Germinal center (tissue), 1 donor: Measurements from ENCODE around the gene RPS6KA3.

Experiments
- DNase-seq: peaks from one replicate; pipeline ENCODE4 v3.0.0; 2012; ENCODE audit warnings: mixed read lengths, low spot score

The RPS6KA3 gene

DNA sequence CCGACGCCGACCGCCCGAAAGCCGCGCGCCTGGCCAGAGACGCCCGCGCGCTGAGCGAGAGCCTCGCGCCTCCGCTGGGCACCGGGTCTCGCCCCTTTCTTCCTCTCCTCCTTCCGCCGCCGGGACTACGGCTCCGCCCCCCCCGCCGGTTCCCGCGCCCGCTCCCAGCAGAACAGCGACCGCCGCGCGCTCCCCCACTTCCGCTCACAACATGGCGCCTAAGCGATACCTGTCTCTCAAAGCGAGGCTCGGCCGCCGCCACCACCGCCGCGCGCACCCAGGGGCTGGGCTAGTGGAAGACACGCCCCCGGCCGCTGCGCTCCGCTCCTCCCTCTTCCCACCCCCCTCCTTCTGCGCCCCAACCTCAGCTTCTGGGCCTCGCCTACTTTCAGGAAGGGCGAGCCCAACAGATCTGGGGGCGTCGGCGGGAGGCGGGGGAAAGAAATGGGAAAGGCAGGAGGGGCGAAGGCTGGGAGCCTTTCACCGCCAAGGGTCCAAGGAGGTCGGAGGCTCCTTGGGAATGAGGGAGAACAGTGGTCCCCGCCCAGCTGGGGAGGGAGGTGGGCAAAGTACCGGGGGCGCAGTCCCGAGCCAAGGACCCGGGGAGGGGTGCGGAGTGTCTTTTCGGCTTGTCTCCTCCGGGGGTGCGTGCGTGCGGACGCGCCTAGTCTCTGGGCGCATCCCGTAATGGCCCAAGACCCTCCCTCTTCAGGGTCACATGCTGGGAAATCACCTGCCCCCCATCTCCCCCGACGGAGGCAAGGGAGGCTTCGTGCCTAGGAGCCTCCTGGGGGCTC is at the start of gene RPS6KA3:
Gene RPS6KA3, minus strand, starts transcription at position 100 of the 797 bp plus-strand sequence. CDS start 277 bp downstream, outside the sequence.
- DNase-seq, result peak; percentile 88

DNA sequence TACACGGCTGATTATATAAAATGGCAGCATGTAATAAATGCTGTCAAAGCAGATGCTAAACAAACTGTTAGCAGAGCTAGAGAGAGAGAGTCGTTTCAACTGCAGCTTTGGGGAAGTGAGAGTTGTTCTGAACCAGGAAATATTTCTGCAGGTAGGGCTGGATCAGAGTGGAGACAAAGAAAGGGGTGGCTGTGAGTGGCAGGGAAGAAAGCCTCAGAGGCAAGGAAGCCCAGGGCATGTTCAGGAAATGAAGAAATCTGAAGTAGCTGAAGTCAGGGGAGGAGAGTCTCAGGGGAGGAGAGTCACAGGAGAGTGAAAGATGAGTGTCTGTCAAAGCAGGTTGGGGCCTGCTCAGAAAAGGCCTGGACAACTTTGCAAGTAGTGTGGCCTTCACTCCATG is 48.4 kb upstream of the RPS6KA3 start:
- DNase-seq, result peak; percentile 3

DNA sequence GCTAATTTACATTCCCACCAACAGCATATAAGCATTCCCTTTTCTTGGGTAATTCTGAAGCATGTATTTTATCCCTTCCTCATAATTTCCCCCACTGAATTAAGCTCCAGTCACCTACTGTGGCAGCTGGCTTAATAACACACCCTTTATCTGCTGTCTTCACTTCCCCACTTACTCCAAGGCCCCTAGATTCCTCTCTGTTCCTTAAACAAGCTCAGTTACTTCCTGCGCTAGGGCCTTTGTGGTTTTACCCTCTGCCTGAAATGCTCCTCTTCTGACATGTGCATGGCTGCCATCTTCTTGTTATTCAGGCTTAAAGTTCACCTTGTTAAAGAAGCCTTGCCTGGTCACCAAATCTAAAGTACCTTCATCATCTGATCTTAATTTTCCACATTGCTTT is 47.2 kb upstream of the RPS6KA3 start:
- DNase-seq, result no peak

DNA sequence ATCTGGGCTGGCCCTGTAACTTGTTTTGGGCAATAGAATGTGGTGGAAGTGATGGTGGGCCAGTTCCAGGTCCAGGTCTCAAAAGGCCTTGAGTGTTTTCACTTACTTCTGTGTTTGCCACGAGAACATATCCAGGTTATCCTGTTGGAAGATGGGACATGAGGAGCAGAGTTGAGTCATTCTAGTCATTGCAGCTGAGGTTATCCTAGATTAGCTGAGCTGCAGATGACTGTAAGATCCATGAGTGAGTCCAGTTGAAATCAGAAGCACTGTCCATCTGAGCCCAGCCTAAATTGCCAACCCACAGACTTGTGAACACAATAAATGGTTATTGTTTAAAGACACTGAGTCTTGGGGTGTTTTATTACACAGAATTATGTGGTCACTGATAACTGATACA is 45.3 kb upstream of the RPS6KA3 start:
- no peak for DNase-seq

DNA sequence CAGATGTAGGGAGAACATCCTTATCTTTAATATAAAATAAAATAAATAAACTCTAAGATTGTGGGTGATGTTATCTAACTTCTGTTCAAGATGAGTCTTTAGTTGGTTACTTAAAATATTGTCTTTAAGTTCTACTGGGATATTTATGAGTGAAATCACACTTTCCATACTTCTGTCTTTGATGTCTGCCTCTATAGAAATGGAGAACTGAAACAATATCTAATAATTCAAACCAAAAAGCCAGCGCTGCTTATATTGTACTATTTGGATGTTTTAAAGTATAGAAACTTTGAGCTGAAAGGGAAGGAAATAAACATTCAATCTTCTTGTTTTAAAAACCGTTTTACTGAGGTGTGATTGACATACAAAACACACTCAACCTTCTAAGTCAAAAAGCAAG is 44.8 kb upstream of the RPS6KA3 start:
- no peak for DNase-seq

DNA sequence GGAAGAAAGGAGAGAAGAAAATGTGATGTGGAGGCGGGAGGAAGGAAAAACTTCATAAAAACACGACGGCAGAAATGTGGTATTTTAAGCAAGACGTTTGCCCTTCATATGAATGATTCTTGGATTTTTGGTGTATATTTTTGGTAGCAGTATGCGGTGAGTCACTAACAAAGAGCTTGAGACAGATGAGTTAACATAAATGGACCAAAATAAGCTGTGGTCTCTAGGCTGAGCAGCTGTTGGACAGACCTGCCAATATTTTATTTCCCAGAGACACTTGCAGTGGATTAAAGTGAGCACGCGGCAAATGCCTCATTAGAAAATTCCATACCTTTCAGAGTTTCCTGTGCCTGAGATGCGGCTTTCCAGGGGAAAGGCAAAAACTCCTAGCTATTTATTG is 43.1 kb upstream of the RPS6KA3 start:
- DNase-seq, result no peak

DNA sequence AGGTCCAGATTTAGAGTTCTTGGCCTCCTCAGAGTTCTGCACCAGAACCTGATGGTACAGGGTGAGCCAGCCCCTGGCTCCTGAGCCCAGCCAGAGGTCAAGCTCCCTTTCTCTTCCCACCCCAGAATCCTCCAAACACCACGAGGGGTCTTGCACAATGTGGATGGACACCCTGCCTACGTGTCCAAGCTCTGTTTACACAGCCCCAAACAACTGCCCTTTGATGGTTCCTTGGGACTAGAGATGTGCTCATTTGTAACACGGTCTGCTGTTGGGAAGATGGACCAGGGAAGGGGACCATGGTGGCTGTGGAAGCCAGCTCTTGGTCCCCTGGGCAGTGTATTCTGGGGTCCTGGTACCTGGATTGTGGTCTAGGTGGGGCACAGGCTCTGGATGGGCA is 40.0 kb upstream of the RPS6KA3 start:
- DNase-seq, result no peak

DNA sequence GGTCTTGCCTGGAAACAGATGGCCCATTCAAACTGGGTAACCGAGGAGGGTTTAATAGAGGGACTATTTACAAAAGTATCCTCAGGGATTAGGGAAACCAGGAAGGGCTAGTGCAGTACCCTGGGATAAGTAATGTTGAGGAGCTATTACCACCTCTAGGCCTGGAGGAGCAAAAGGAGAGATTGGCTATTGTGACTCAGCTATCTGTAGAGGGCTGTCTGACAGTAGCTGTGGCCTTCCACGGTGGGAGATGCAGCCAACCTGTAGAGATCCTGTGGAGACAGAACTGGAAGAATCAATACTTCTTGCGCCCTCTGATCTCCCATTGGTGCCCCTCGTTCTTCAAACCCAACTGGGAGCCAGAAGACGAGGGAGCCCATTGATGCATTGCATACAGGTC is 34.1 kb upstream of the RPS6KA3 start:
- DNase-seq, result no peak

DNA sequence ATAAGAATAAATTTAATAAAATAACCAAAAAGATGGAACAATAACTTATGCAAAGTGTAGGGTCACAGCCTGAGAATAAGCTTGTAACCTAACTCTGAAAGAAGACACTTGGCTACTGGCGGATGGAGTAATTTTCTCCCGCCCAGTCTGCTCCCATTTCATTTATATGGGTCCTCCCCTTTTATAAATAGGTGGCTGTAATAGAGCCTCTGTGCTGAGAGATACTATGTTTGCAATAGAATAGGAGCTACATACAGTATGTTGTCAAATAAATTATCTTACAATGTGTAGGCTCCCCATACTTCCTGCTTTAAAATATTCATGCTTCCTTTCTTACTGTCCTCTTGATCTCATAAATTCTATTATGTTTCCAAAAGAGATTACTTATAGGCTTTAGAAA is 28.2 kb upstream of the RPS6KA3 start:
- DNase-seq, result no peak

DNA sequence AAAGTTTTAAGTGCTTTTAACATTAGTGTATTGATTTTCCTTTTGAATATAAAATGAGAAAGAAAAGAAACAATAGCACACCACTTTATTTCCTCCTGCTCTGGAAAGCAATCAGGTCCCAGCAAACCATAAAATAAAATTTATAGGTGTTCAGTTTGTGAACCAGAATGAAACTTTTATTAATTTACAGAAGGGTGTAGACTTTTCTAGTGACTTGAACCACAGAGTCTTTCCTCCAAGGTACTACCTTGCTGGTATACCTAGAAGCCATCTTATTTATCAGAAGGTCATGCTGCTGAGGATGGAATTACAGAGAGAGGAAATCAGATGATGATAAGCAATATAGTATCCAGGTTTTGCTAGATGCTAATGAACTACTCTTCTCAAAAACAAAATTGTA is 27.6 kb upstream of the RPS6KA3 start:
- no peak for DNase-seq

DNA sequence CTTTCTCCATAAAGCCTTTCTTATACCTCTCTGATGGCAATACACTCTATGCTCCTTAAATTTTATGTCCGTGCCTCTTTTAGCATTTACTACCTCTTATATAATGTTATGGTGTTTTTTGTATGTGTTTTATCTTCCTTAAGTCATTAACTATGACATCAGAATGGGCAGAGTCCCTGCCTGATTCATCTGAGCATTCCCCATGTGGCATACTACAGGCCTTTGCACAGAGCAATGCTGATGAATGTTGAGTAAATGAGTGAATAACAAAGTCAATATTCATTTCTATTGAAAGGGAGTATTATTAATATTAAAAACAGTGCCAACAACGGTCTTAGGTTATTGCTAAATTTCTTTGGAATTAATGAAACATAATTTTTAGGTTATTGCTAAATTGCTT is 18.8 kb upstream of the RPS6KA3 start:
- DNase-seq, result no peak

DNA sequence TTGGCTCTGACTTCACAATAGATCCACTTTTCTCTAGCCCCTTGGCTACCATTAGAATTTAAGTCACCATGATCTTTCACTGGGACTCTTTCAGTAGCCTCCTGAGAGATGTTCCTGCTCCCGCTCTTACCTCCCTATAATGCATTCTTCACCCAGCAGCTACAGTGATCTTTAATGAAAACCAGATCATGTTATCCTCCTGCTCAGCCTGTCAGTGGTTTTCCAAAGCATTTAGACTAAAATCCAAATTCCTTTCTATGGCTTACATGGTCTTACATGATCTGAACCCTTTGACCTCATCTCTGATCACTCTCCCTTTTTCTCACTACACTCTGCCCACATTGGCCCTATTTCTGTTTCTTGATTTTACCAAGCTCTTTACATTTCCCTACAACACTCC is 18.3 kb upstream of the RPS6KA3 start:
- DNase-seq, result no peak

DNA sequence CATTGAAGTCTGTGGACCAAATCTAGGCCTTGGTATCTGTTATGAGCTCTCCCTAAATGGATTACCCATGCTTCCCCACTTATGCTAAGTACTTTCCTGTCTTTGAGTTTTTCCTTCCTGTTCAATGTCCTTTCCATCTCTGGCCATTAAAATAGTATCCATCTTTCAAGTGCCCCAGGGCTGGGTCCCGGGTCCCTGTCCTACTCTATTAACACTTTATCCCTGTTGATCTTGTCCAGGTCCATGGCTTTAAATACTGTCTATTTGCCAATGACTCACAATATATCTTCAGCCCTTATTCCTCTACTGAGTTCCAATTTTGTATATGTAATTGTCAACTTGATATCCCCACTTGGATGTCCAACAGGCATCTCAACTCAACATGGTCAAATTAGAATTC is 17.7 kb upstream of the RPS6KA3 start:
- DNase-seq, result no peak

DNA sequence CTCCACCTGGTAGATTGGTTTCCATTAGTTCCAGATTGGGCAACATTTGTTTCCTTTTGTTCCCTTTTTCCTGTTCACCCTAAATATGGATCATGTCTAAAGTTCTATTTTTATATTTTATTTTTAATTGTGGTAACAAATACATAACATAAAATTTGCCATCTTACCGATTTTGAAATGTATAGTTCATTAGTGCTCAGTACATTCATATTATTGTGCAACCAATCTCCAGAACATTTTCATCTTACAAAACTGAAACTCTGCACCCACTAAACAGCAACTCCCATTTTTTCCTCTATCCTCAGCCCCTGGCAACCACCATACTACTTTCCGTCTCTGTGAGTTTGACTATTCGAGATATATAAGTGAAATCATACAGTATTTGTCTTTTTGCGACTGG is 14.2 kb upstream of the RPS6KA3 start:
- DNase-seq, result no peak

DNA sequence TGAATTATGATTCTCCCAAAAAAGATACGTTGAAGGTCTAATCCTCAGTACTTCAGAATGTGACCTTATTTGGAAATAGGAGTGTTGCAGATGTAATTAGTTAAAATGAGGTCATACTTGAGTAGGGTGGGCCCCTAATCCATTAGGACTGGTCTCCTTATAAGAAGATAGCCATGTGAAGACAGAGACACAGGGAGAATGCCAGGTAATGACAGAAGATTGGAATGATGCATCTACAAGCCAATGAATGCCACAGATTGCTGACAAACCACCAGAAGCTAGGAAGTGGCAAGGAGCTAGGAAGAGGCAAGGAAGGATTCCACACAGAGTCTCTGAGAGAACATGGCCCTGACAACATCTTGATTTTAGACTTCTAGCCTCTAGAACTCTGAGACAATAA is 7.4 kb upstream of the RPS6KA3 start:
- DNase-seq, result no peak

DNA sequence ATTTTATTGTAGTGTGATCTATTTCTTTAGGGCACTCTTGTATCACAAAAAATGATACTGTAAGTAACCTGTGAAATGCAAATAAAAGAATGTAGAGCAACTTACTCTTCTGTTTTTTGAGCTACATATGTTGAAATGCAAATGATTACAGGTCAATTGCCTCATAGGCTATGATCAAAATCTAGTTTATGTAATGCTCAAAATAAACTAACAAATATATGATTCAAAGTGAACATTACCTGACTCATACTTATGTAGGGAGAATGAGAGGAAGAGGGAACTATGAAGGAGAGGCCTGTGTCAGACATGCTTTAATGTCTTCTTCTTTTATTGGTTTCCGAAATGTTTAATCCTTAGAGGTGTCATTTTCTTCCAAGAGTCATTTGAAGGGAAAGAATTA is 5.0 kb upstream of the RPS6KA3 start:
- no peak for DNase-seq

DNA sequence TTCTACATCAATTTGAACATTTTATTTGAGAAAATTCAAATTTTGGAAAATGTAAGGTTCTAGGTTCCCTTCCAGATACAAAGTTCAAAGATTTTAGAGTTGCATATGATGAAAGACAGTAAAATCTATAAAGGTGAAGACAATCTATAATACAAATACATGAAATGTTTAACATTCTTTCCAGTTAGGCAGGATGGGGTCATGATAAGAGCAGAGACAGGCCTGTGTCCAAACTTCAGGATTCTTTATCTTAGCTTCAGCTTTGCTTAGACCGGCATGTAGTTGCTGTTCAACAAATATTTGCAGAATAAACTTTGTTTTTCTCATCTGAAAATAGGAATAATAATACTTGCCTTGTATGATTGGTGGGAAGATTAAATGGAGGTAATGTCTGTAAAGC is 4.5 kb upstream of the RPS6KA3 start:
- no peak for DNase-seq

DNA sequence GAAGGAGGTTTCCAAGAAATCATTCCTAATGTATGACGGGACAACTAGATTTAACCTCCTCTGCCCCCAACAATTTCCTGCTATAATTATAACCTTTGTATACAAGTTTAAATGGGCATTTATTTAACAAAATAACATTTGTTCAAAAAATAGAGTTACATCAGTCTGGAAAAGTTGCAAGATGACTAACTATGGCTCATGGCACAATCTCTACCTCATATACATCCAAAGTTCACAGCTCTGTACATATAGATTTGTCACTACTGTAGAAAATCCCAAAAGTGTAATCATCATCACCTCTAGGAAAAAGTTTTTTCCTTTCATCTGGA is 3.8 kb upstream of the RPS6KA3 start:
- DNase-seq, result no peak

DNA sequence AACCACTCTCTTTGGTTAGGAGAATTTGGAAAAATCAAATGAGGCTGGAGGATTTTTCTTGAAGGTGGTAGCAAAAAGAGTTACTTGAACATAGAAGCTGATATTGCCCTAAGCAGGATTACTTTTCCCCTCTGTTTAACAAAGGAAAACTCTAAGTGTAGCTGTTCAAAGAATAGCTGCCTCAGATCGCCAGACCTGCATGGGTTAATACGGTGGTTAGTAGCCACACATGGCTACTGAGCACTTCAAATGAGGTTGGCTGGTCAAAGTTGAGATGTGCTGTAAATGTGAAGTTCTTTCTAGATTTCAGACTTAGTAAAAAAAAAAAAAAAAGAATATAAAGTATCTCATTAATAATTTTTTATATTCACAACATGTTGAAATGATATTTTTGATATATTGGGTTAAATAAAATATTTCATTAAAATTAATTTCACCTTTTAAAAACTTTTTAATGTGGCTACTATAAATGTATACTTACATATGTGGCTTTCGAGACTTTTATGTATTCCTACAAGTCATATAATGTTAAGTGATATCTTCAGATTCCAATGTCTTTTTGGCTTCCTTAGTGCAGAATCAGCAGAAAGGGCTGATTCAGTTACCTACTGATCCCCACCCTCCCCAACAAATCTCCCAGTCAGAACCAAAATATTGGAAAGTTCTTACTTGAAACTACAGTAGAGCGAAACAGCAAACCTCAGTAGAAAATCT is 3.3 kb upstream of the RPS6KA3 start:
- no peak for DNase-seq

DNA sequence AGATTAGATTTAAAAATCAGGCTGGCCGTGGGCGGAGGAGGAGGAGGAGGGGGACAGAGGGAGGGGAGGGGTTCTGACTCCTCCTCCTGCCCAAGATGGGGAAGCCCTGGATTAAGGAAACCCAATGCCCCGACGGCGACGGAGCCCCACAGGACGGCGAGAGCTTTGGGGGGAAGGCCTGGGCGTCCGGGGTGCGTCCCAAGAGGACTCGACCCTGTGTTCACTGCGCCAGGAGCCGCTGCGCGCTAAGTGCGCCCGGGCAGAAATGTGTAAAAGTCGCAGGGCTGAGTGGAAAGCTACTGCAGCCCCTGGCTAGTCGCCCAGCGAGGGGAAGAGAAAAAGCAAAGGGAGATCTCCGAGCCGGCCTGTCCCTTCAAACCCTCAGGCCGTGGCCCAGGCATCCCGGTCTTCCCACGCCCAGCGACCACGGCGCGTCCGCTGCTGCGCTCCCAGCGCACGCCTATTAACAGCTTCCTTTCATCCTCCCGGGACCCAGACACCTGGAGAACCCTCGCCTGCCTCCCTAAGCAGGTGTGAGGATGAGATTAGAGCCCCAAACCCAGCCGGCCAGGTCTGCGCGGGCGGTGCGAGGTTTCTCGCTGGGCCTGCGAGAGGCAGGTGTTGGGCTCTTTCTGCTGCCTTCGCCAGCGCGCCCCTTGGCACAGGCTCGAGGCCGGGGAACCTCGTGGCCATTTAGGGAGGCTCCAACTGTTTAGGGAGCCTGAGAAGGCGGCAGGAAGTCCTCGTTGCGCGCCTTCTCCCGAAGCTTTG is 1.4 kb upstream of the RPS6KA3 start:
- DNase-seq, result peak; percentile 28

DNA sequence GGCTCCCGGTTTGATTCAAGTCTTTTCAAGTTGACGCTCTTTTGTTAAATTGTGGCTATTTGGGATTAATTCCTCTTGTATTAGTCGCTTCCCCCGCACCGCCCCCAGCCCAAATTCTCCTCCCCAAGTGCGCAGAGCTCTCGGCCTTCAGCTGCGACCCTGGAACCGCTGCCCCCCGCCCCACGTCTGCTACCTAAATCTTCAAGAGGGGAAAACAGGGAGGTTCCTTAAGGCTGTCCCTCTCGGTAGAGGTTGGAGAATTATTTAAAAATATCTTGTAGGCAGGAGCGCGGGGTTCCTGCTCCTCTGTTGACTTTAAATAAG is 860 bp upstream of the RPS6KA3 start:
- no peak for DNase-seq

DNA sequence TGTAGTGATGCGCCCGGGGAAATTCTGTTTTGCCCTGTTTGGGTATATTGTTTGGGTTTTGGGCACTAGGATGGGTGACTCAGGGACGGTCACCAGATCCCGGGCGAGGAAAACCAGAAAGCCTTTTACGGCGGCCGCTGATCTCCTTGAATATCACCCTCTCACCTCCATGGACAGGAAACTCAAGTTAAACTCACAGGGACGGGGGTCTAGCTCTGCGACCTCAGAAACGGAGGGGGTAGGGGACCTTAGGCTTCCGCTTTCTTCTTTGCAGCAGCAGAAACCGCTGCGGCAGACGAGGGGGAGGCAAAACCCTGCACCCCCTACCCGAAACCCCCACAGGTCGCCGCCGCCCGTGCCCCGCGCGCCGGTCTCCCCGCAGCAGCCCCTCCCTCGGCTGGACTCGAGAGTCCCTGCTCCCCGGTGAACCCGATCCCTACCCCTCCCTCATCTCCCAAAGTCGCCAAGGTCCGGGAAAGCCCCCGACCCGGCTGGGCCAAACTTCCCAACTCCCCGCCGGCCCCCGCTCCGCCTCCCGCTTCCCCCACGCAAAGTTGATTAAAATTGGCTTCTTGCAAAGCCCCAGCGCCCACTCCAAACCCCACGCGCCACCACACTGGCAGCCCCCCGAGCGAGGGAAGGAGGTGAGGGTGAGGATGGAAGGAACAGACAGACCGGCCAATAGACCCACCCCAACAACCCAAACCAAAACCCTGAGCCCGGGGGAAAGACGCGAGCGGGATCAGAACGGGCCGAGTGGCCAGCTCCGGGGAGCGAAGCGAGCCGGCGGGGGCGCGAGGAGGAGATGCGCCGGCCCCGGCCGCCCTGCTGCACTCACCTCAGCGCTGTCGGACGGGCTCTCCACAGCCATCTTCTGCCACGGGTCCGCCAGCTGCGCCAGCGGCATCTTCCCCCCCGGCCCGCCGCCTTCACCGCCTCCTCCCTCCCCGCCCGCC is 705 bp downstream of the RPS6KA3 start:
- peak; percentile 4 for DNase-seq
